NCI-H146 treated with DMSO at 0.1 percent for 48 hours (cell line): ENCODE measurements around the gene HEYL.

Experiments
- DNase-seq: peaks from one replicate; lab custom pipeline; 2025; ENCODE audit not compliant: unreplicated experiment; lab: John Stamatoyannopoulos, UW

HEYL gene

GRCh38 chr1:39639305-39640130 lies at the start of gene HEYL:
HEYL (minus strand) TSS chr1:39639643; CDS start chr1:39639625, 18 bp downstream.
- peak; percentile 42 for DNase-seq

GRCh38 chr1:39689214-39689613 lies 49.8 kb upstream of the HEYL start:
- DNase-seq = no peak

GRCh38 chr1:39688706-39689105 lies 49.3 kb upstream of the HEYL start:
- DNase-seq = no peak

- DNase-seq = no peak
Measured at GRCh38 chr1:39687243-39687642, 47.8 kb upstream of the HEYL start.

- no peak for DNase-seq
Measured at GRCh38 chr1:39685071-39685470, 45.6 kb upstream of the HEYL start.

GRCh38 chr1:39684313-39684664 lies 44.8 kb upstream of the HEYL start:
- no peak for DNase-seq

- DNase-seq = no peak
Measured at GRCh38 chr1:39683591-39684312, 44.3 kb upstream of the HEYL start.

- no peak for DNase-seq
Measured at GRCh38 chr1:39681999-39682398, 42.6 kb upstream of the HEYL start.

- DNase-seq = no peak
Measured at GRCh38 chr1:39681294-39681693, 41.9 kb upstream of the HEYL start.

GRCh38 chr1:39680751-39681150 lies 41.3 kb upstream of the HEYL start:
- DNase-seq = no peak

GRCh38 chr1:39679821-39680220 lies 40.4 kb upstream of the HEYL start:
- DNase-seq = no peak

- no peak for DNase-seq
Measured at GRCh38 chr1:39678889-39679288, 39.4 kb upstream of the HEYL start.

- DNase-seq = no peak
Measured at GRCh38 chr1:39677645-39678044, 38.2 kb upstream of the HEYL start.

GRCh38 chr1:39676948-39677548 lies 37.6 kb upstream of the HEYL start:
- DNase-seq = no peak

- DNase-seq = no peak
Measured at GRCh38 chr1:39675220-39675619, 35.8 kb upstream of the HEYL start.

- no peak for DNase-seq
Measured at GRCh38 chr1:39673215-39673614, 33.8 kb upstream of the HEYL start.

GRCh38 chr1:39672551-39672947 lies 33.1 kb upstream of the HEYL start:
- no peak for DNase-seq

GRCh38 chr1:39671793-39672550 lies 32.5 kb upstream of the HEYL start, which contains the start of gene NT5C1A:
NT5C1A (minus strand) TSS chr1:39672107; CDS start chr1:39672038, 69 bp downstream.
- no peak for DNase-seq

- DNase-seq = no peak
Measured at GRCh38 chr1:39671433-39671792, 32.0 kb upstream of the HEYL start.

- DNase-seq = no peak
Measured at GRCh38 chr1:39670689-39671088, 31.2 kb upstream of the HEYL start.

- no peak for DNase-seq
Measured at GRCh38 chr1:39668894-39669293, 29.5 kb upstream of the HEYL start.
